T-cell (primary cell): ENCODE measurements around the gene PCNX2. TPM values are rescaled to one million over a fixed set of nuclear protein-coding genes. Genes with fewer than 3 reads are reported as not detected.
A peak's percentile ranks its signal among the peaks of the same experiment; 100 is the strongest.

Source experiments
- ATAC-seq, 4 experiments: fragments of 200-7000 bp in 3 of 4; fragments of 150-1000 bp in 1 of 4; cut with Tn5 transposase; replicated peaks in 1 of 4; 1 replicate in 3 of 4; 2 replicates in 1 of 4; pipeline ENCODE4 v1.10.0; 2021; ENCODE audit warnings: moderate library complexity in 3 of 4, mild to moderate bottlenecking in 2 of 4, moderate number of reproducible peaks in 1 of 4
- CTCF ChIA-PET, 2 donors: fragments of 300-600 bp; sonication (Branson Sonifier 250); formaldehyde crosslinking; loops; one replicate each; lab custom pipeline; 2022; ENCODE audit warnings: antibody characterized with exemption in 2 of 2; lab: Charles Lee
- POLR2A ChIA-PET, 2 donors: fragments of 300-600 bp; sonication (Branson Sonifier 250); formaldehyde crosslinking; loops; one replicate each; lab custom pipeline; 2022; ENCODE audit warnings: antibody characterized with exemption in 2 of 2; lab: Charles Lee
- DNase-seq, 35 experiments: peaks; one replicate each; pipeline versions ENCODE4 v3.0.0 to v3.0.0-alpha.2; 2013 to 2023
- H3K27ac ChIP-seq: one replicate; pipeline ENCODE4 v1.5.1; 2013; ENCODE audit warnings: low read length
- H3K27me3 ChIP-seq, 2 experiments: replicated peaks in 1 of 2; 1 replicate in 1 of 2; 2 replicates in 1 of 2; pipeline versions ENCODE4 v1.6.1 to v1.7.0; 2013; ENCODE audit warnings: low read length in 1 of 2, mixed read lengths in 1 of 2; ENCODE audit not compliant: control insufficient read depth in 2 of 2, insufficient read depth in 2 of 2; ENCODE audit errors: extremely low read depth in 1 of 2
- H3K36me3 ChIP-seq, 2 donors: 1 replicate in 1 of 2; 2 replicates in 1 of 2; pipeline versions ENCODE4 v1.6.1 to v1.7.0; 2013; ENCODE audit warnings: low read length in 1 of 2; ENCODE audit not compliant: control insufficient read depth in 2 of 2, insufficient read depth in 1 of 2; ENCODE audit errors: extremely low read depth in 1 of 2
- H3K4me1 ChIP-seq, 2 experiments: 1 replicate in 1 of 2; 2 replicates in 1 of 2; pipeline versions ENCODE4 v1.6.1 to v1.7.0; 2013; ENCODE audit warnings: low read length in 2 of 2, mixed read lengths in 1 of 2; ENCODE audit not compliant: insufficient read depth in 2 of 2, control insufficient read depth in 1 of 2; ENCODE audit errors: extremely low read depth in 1 of 2
- H3K4me3 ChIP-seq, 2 donors: 1 replicate in 1 of 2; 2 replicates in 1 of 2; pipeline versions ENCODE4 v1.5.1 to v1.7.0; 2013; ENCODE audit warnings: mild to moderate bottlenecking in 2 of 2, low read length in 1 of 2, moderate library complexity in 1 of 2; ENCODE audit not compliant: control insufficient read depth in 1 of 2; ENCODE audit errors: extremely low read depth in 1 of 2
- H3K9me3 ChIP-seq: 2 replicates; pipeline ENCODE4 v1.7.0; 2013
- H3K27ac Mint-ChIP-seq, 2 donors: one replicate each; pipeline ENCODE4 v1.8.0; 2020 to 2021; ENCODE audit warnings: mild to moderate bottlenecking in 2 of 2, mixed read lengths in 2 of 2
- H3K27me3 Mint-ChIP-seq, 2 donors: one replicate each; pipeline ENCODE4 v1.8.0; 2021 to 2022; ENCODE audit warnings: mixed read lengths in 2 of 2
- H3K36me3 Mint-ChIP-seq: one replicate; pipeline ENCODE4 v1.8.0; 2021; ENCODE audit warnings: mixed read lengths
- H3K4me1 Mint-ChIP-seq, 3 donors: one replicate each; pipeline ENCODE4 v1.8.0; 2020 to 2022; ENCODE audit warnings: mixed read lengths in 3 of 3, mild to moderate bottlenecking in 1 of 3
- H3K4me3 Mint-ChIP-seq, 3 donors: one replicate each; pipeline ENCODE4 v1.8.0; 2020 to 2022; ENCODE audit warnings: mild to moderate bottlenecking in 3 of 3, mixed read lengths in 3 of 3, moderate library complexity in 3 of 3
- H3K9me3 Mint-ChIP-seq, 3 donors: one replicate each; pipeline ENCODE4 v1.8.0; 2020 to 2022; ENCODE audit warnings: mixed read lengths in 3 of 3
- WGBS: methylation state at CpG from one replicate; pipeline ENCODE4 v1.1.5; 2013; ENCODE audit warnings: missing lambda C conversion rate; ENCODE audit not compliant: insufficient coverage; 5-methylcytosine and 5-hydroxymethylcytosine counted together
- total RNA-seq, 35 experiments: library from RNA in 6 of 35; stranded (reverse) in 6 of 35; fragments of 120-200 nt in 1 of 35; gene quantifications; one replicate each; pipeline versions ENCODE4 v1.2.1 to v1.2.4 and lab custom pipeline; 2013 to 2026

Gene PCNX2
- 10 to 100 TPM; 47.2 to 91.7 (median 68.6) TPM for total RNA-seq
- 43.5 TPM for total RNA-seq (2013)
- 28.6 to 187 (median 100) reads per million in 29 experiments for total RNA-seq (lab: John Stamatoyannopoulos, UW)

- CTCF ChIA-PET = interaction anchor here (0.9 to 2.6 kb wide), 3 partner anchors 10 to 30 kb away, joined by 3 to 19 read pairs (median 3); no protein-coding TSS in a partner anchor
- H3K4me1 ChIP-seq = peaks cover 6 to 12% of the 10 kb centered on the region in 2 experiments
- DNase-seq = peak; percentile 19 to 78 (median 48)
- no peaks in the 10 kb centered on the region for H3K36me3 ChIP-seq
- no peaks in the 10 kb centered on the region for H3K27me3 Mint-ChIP-seq
- H3K9me3 Mint-ChIP-seq = no peaks in the 10 kb centered on the region
- peaks cover 35 to 36% (median 36%) of the 10 kb centered on the region in 3 donors for H3K4me1 Mint-ChIP-seq
- peak within 1 kb of the TSS in 2 of 3 donors; percentile 87 to 96 for H3K4me3 Mint-ChIP-seq
- no peaks in the 10 kb centered on the region for H3K27me3 ChIP-seq
- peak within 1 kb of the TSS; percentile 76 to 78 for H3K4me3 ChIP-seq
- H3K27ac ChIP-seq = peak within 1 kb of the TSS; percentile 69
- H3K27ac Mint-ChIP-seq = peak within 1 kb of the TSS; percentile 94 to 95
- H3K36me3 Mint-ChIP-seq = no peaks in the 10 kb centered on the region
- ATAC-seq = peak; percentile 88 to 93 (median 92)
- H3K9me3 ChIP-seq = no peaks in the 10 kb centered on the region
- POLR2A ChIA-PET = interaction anchor here in 1 of 2 donors (0.6 kb wide), 1 partner anchor 1967 kb away, joined by 3 read pairs; no protein-coding TSS in a partner anchor
- under 1% methylated on average over 53 of the region's 54 CpGs for WGBS
These were observed at the start of gene PCNX2 for GRCh38 chr1:233295237-233295974. PCNX2 (minus strand) TSS chr1:233295725; CDS start chr1:233295478, 247 bp downstream.

DNA sequence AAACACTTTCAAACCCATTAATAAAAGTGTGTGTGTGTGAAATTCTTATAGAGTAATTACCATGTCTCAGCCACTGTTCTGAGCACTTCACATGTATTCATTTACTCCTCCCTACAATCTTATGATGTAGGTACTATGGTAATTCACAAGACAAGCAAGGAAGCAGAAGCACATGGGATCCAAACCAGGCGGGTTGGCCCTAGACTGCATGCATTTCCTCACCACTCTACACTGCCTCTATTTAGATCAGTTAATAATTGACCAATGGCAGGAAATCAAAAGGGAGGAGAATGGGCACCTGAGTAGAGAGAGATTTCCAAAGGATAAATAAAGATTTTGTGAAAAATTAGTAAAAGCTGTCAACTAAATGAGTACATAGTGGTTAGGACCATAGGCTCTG is 47.7 kb upstream of the PCNX2 start:
- POLR2A ChIA-PET = no interaction called here

DNA sequence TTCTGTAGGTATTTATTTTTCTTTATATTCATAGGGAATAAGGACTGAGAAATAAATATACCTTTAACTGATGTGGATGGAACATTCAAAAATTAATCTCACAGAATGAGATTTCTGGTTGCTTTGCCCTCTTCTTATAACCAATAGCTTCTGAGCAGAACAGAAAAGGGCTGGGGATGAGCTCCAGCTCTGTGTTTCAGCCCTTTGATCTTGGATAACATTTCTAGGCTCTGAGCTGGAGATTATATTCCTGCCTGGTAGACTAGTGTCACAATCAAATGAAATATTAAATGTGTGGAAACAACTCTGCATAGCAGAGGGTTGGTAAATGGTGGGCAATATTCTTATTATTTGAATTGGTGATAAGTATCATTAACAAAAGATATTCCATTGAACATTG is 46.6 kb upstream of the PCNX2 start:
- Histone ChIP-seq H3K4me1 (no peaks in the 10 kb centered on the region), H3K27me3 (peaks cover 0 to 3% of the 10 kb centered on the region in 2 experiments), H3K9me3 (no peaks in the 10 kb centered on the region), H3K4me3 (no peak overlapping the region), H3K36me3 (no peaks in the 10 kb centered on the region), H3K27ac (no peak overlapping the region)
- H3K27me3 Mint-ChIP-seq = peaks cover 37 to 46% of the 10 kb centered on the region in 2 donors
- ATAC-seq = no peak
- H3K27ac Mint-ChIP-seq = no peak overlapping the region
- ChIA-PET CTCF (interaction anchor here in 1 of 2 donors (0.8 kb wide), 1 partner anchor 20 kb away, joined by 3 read pairs; no protein-coding TSS in a partner anchor), POLR2A (interaction anchor here in 1 of 2 donors (0.6 kb wide), 1 partner anchor 16 kb away, joined by 3 read pairs; no protein-coding TSS in a partner anchor)
- H3K4me3 Mint-ChIP-seq = no peak overlapping the region
- H3K4me1 Mint-ChIP-seq = no peaks in the 10 kb centered on the region
- no peaks in the 10 kb centered on the region for H3K36me3 Mint-ChIP-seq
- no peak for DNase-seq
- peaks cover 0 to 3% (median 0%) of the 10 kb centered on the region in 3 donors for H3K9me3 Mint-ChIP-seq

More for the DNA sequence above, 47.7 kb upstream of the PCNX2 start:
- Histone ChIP-seq H3K27me3 (peaks cover 0 to 3% of the 10 kb centered on the region in 2 experiments), H3K4me3 (no peak overlapping the region), H3K9me3 (no peaks in the 10 kb centered on the region), H3K36me3 (no peaks in the 10 kb centered on the region), H3K27ac (no peak overlapping the region), H3K4me1 (no peaks in the 10 kb centered on the region)
- CTCF ChIA-PET = no interaction called here
- DNase-seq = no peak
- H3K4me3 Mint-ChIP-seq = no peak overlapping the region
- no peaks in the 10 kb centered on the region for H3K36me3 Mint-ChIP-seq
- peaks cover 0 to 3% (median 0%) of the 10 kb centered on the region in 3 donors for H3K9me3 Mint-ChIP-seq
- no CpG with 5 or more reads among the region's 1 CpG for WGBS
- H3K27ac Mint-ChIP-seq = no peak overlapping the region
- no peak for ATAC-seq
- no peaks in the 10 kb centered on the region for H3K4me1 Mint-ChIP-seq
- H3K27me3 Mint-ChIP-seq = peaks cover 30 to 45% of the 10 kb centered on the region in 2 donors

DNA sequence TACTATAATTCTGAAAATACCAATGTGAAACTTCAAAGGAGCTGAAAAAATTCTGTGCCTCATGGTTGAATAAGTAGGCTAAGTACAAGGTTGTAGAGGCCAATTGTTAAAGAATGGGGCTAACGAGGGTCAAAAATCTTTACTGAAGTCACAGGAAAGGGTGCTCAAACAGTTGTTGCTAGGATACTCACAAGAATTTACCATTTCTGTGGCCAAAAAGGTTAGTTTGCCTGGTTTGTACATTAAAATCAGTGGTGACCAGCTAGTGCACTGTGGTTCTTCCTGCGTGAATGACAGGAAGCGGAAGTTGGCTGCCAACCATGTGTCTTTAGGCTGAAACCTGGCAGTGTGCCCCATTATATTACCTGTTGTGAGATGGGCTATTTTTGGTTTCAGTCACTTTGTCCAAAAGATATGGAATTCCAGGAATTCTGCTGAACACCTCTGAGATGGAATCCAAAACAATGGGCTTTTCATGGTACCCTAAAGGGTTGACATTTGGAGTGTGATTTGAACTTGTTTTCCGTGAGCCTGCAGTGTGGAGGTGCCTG is 45.5 kb upstream of the PCNX2 start:
- Histone ChIP-seq H3K27me3 (peaks cover 2 to 3% of the 10 kb centered on the region in 2 experiments), H3K9me3 (no peaks in the 10 kb centered on the region), H3K36me3 (no peaks in the 10 kb centered on the region), H3K4me3 (no peak overlapping the region), H3K4me1 (no peaks in the 10 kb centered on the region), H3K27ac (no peak overlapping the region)
- 80% methylated on average over 4 of the region's 4 CpGs for WGBS
- ATAC-seq (no peak), DNase-seq (no peak)
- Mint-ChIP-seq H3K9me3 (peaks cover 0 to 3% (median 0%) of the 10 kb centered on the region in 3 donors), H3K27ac (no peak overlapping the region), H3K4me1 (no peaks in the 10 kb centered on the region), H3K27me3 (peaks cover 44 to 53% of the 10 kb centered on the region in 2 donors), H3K4me3 (no peak overlapping the region), H3K36me3 (no peaks in the 10 kb centered on the region)
- POLR2A ChIA-PET = no interaction called here
- CTCF ChIA-PET = no interaction called here

GRCh38 chr1:233340031-233340555 is 44.6 kb upstream of the PCNX2 start:
- Histone ChIP-seq H3K36me3 (no peaks in the 10 kb centered on the region), H3K27me3 (peaks cover 3% of the 10 kb centered on the region in 2 experiments), H3K9me3 (no peaks in the 10 kb centered on the region), H3K4me3 (no peak overlapping the region), H3K27ac (no peak overlapping the region), H3K4me1 (no peaks in the 10 kb centered on the region)
- no peak for ATAC-seq
- ChIA-PET CTCF (no interaction called here), POLR2A (no interaction called here)
- Mint-ChIP-seq H3K4me3 (no peak overlapping the region), H3K36me3 (no peaks in the 10 kb centered on the region), H3K27me3 (peaks cover 44 to 53% of the 10 kb centered on the region in 2 donors), H3K9me3 (peaks cover 0 to 3% (median 0%) of the 10 kb centered on the region in 3 donors), H3K4me1 (no peaks in the 10 kb centered on the region), H3K27ac (no peak overlapping the region)
- WGBS = 95% methylated on average over 2 of the region's 3 CpGs
- DNase-seq = no peak

- Histone ChIP-seq H3K9me3 (no peaks in the 10 kb centered on the region), H3K27me3 (peaks cover 3% of the 10 kb centered on the region in 2 experiments), H3K4me1 (no peaks in the 10 kb centered on the region), H3K27ac (no peak overlapping the region), H3K36me3 (no peaks in the 10 kb centered on the region), H3K4me3 (no peak overlapping the region)
- no peak overlapping the region for H3K4me3 Mint-ChIP-seq
- peaks cover 44 to 46% of the 10 kb centered on the region in 2 donors for H3K27me3 Mint-ChIP-seq
- no peak for ATAC-seq
- DNase-seq = no peak
- CTCF ChIA-PET = no interaction called here
- H3K4me1 Mint-ChIP-seq = no peaks in the 10 kb centered on the region
- no peaks in the 10 kb centered on the region for H3K9me3 Mint-ChIP-seq
- H3K27ac Mint-ChIP-seq = no peak overlapping the region
- H3K36me3 Mint-ChIP-seq = no peaks in the 10 kb centered on the region
- POLR2A ChIA-PET = no interaction called here
- no CpG with 5 or more reads among the region's 2 CpGs for WGBS
These were observed 42.6 kb upstream of the PCNX2 start for GRCh38 chr1:233338102-233338501.
